GM23248 (cell line): ENCODE results near the gene CTNNA2.

Experiments used
- EZH2 ChIP-seq: fragments of 200-600 bp; sonication (generic); IDR thresholded peaks from 2 replicates; pipeline ENCODE4 v1.6.1; 2018; ENCODE audit warnings: antibody characterized with exemption, mild to moderate bottlenecking; ENCODE audit not compliant: insufficient read depth, poor library complexity, severe bottlenecking
- EZH2phosphoT487 ChIP-seq: fragments of 200-600 bp; sonication (generic); IDR thresholded peaks from 2 replicates; pipeline ENCODE4 v1.6.1; 2018; ENCODE audit warnings: antibody characterized with exemption, moderate library complexity, mild to moderate bottlenecking, low read depth; ENCODE audit not compliant: insufficient read depth

DNA sequence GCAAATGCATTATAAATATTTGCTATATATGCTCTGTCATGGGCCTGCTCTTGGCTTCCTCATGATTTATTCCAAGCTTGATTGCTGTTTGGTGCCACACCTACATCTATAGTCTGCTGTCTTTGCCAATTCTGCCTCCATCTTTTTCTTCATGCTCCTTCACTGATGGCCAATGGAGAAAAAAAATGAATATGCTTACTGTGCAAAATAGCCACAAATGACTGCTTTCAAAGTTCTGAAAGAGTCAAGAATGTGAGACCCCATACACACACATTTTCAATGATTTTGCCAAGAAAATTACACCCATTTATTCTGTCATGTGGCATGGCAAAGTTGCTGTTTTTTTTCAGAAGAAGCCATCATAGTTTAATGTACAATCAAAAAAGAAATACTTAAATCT is 1097.3 kb downstream of the CTNNA2 start:
- TF ChIP-seq EZH2, result no peak
- TF ChIP-seq EZH2phosphoT487, result no peak
